Smooth muscle cell (in vitro differentiated cells): Measurements from ENCODE around the gene BST1. TPM values are rescaled to one million over a fixed set of nuclear protein-coding genes. Genes with fewer than 3 reads are reported as not detected.

ENCODE experiments used
- DNase-seq: peaks from one replicate; lab custom pipeline; 2025; ENCODE audit not compliant: unreplicated experiment; lab: John Stamatoyannopoulos, UW
- H2AFZ ChIP-seq: fragments of 200-600 bp; sonication (generic); 2 replicates; pipeline ENCODE4 v1.6.0; 2016; ENCODE audit warnings: antibody characterized with exemption, low read depth, mild to moderate bottlenecking
- H3F3A ChIP-seq: fragments of 200-600 bp; sonication (generic); 2 replicates; pipeline ENCODE4 v1.6.0; 2017; ENCODE audit warnings: antibody characterized with exemption, low read depth
- H3K27ac ChIP-seq: fragments of 200-600 bp; sonication (generic); 2 replicates; pipeline ENCODE4 v1.5.1; 2016; ENCODE audit warnings: low read depth, mild to moderate bottlenecking
- H3K27me3 ChIP-seq: fragments of 200-600 bp; sonication (generic); 2 replicates; pipeline ENCODE4 v1.6.1; 2016; ENCODE audit warnings: low read depth, mild to moderate bottlenecking
- H3K36me3 ChIP-seq: fragments of 200-600 bp; sonication (generic); 2 replicates; pipeline ENCODE4 v1.5.1; 2016; ENCODE audit warnings: low read depth
- H3K4me1 ChIP-seq: fragments of 200-600 bp; sonication (generic); 2 replicates; pipeline ENCODE4 v1.5.1; 2016; ENCODE audit warnings: low read depth
- H3K4me2 ChIP-seq: fragments of 200-600 bp; sonication (generic); 2 replicates; pipeline ENCODE4 v1.6.0; 2016; ENCODE audit warnings: mild to moderate bottlenecking
- H3K4me3 ChIP-seq: fragments of 200-600 bp; sonication (generic); 2 replicates; pipeline ENCODE4 v1.5.1; 2016; ENCODE audit warnings: mild to moderate bottlenecking
- H3K79me2 ChIP-seq: fragments of 200-600 bp; sonication (generic); 2 replicates; pipeline ENCODE4 v1.6.0; 2016; ENCODE audit warnings: low read depth, mild to moderate bottlenecking
- H3K9ac ChIP-seq: fragments of 200-600 bp; sonication (generic); 2 replicates; pipeline ENCODE4 v1.6.0; 2016; ENCODE audit warnings: low read depth
- H3K9me3 ChIP-seq: fragments of 200-600 bp; sonication (generic); replicated peaks from 2 replicates; pipeline ENCODE4 v1.5.1; 2016; ENCODE audit warnings: low read depth
- H4K20me1 ChIP-seq: fragments of 200-600 bp; sonication (generic); 2 replicates; pipeline ENCODE4 v1.6.0; 2016; ENCODE audit warnings: low read depth
- WGBS: methylation state at CpG from one replicate; pipeline ENCODE4 v1.1.7; 2016; ENCODE audit warnings: low lambda C conversion rate; 5-methylcytosine and 5-hydroxymethylcytosine counted together
- polyA plus RNA-seq: library from polyadenylated mRNA; unstranded; fragments of >200 nt; fragmentation: Nextera tagmentation; extraction: Ambion mirVana; gene quantifications from 2 replicates; pipeline ENCODE4 v1.2.1, GENCODE V29; 2016
- total RNA-seq: library from RNA; depleted of rRNA; stranded (reverse); fragments of >200 nt; gene quantifications from 2 replicates; pipeline ENCODE4 v1.2.3, GENCODE V29; 2014
- TF ChIP-seq, protein P1 (sequence below): fragments of 200-600 bp; sonication (generic); IDR thresholded peaks from 2 replicates; pipeline ENCODE4 v1.5.1; 2017; ENCODE audit warnings: borderline replicate concordance, mild to moderate bottlenecking, antibody characterized with exemption; ENCODE audit not compliant: insufficient read depth, poor library complexity, severe bottlenecking

The BST1 gene
- total and polyA plus RNA-seq, 2 experiments from 2014 or later = 5.2 TPM

DNA sequence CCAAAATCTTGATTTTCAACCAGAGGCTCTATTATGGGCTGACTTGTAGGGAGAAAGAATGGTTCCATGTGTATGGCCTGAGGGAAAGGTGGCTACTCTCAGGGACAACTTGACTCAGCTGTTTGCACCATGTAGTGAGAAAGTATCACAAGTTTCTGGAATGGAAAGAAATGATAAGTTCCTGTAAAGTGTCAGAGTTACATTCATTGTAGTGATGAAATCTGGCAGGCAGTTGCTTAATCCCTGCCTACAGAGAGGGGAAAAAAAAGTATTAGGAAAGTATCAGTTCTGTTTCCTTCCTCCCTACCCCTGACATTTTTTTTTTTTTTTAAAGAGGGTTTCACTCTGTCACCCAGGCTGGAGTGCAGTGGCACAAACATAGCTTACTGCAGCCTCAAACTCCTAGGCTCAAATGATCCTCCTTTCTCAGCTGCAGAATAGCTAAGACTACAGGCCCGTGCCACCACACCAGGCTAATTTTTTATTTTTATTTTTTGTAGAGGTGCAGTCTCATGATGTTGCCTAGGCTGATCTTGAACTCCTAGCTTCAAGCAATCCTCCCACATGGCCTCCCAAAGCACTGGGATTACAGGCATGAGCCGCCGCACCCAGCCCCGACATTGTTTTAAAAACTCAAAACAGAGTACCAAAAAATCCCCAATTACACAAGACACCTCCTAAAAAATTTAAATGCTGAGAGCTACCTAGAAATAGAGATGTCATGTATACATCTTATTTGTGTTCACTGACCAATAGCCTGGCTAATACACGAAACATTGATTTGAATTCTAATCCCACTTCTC, 42.9 kb upstream of the BST1 start:
- Histone ChIP-seq H2AFZ (no peak overlapping the region), H3K27ac (peak overlapping the region; percentile 43), H3K36me3 (no peaks in the 10 kb centered on the region), H3K79me2 (no peaks in the 10 kb centered on the region), H4K20me1 (no peaks in the 10 kb centered on the region), H3K4me1 (peaks cover 11% of the 10 kb centered on the region), H3K4me3 (no peak overlapping the region), H3K4me2 (peak overlapping the region; percentile 33), H3K9ac (no peak overlapping the region), H3K27me3 (no peaks in the 10 kb centered on the region), H3F3A (peaks cover 29% of the 10 kb centered on the region), H3K9me3 (no peaks in the 10 kb centered on the region)
- DNase-seq = no peak
- WGBS = 82% methylated on average over 5 of the region's 5 CpGs
- TF ChIP-seq, protein P1, sequence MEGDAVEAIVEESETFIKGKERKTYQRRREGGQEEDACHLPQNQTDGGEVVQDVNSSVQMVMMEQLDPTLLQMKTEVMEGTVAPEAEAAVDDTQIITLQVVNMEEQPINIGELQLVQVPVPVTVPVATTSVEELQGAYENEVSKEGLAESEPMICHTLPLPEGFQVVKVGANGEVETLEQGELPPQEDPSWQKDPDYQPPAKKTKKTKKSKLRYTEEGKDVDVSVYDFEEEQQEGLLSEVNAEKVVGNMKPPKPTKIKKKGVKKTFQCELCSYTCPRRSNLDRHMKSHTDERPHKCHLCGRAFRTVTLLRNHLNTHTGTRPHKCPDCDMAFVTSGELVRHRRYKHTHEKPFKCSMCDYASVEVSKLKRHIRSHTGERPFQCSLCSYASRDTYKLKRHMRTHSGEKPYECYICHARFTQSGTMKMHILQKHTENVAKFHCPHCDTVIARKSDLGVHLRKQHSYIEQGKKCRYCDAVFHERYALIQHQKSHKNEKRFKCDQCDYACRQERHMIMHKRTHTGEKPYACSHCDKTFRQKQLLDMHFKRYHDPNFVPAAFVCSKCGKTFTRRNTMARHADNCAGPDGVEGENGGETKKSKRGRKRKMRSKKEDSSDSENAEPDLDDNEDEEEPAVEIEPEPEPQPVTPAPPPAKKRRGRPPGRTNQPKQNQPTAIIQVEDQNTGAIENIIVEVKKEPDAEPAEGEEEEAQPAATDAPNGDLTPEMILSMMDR = no peak

DNA sequence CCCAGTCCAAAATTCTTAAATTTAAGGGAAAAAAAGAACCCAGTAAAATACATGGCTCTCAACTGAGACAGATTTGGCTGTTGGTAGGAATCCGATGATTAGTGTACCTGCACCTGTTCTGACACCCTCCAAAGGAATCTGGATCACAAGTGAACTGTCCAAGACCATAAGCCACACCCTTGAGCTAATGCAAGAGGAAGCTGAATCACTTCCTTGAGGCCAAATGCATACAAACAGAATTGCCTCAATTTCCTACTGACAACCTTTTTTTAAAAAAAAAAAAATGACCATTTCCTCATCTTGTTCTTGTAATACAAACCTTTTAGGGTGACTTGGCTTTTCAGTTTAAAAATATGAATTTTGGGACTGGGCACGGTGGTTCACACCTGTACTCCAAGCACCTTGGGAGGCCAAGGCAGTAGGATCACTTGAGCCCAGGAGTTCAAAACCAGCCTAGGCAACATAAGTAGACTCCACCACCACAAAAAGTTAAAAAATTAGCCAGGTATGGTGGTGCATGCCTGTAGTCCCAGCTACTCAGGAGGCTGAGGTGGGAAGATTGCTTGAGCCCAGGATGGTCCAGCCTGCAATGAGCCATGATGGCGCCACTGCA, 37.0 kb upstream of the BST1 start:
- Histone ChIP-seq H3K4me2 (no peak overlapping the region), H3K27ac (peak overlapping the region; percentile 44), H3K36me3 (no peaks in the 10 kb centered on the region), H3K9me3 (no peaks in the 10 kb centered on the region), H3K79me2 (peaks cover 17% of the 10 kb centered on the region), H3K4me1 (no peaks in the 10 kb centered on the region), H2AFZ (no peak overlapping the region), H3K9ac (no peak overlapping the region), H3F3A (peaks cover 10% of the 10 kb centered on the region), H3K27me3 (no peaks in the 10 kb centered on the region), H4K20me1 (no peaks in the 10 kb centered on the region), H3K4me3 (no peak overlapping the region)
- whole genome bisulfite sequencing = 93% methylated on average over 3 of the region's 3 CpGs
- DNase-seq = no peak
- TF ChIP-seq, protein P1 = no peak

DNA sequence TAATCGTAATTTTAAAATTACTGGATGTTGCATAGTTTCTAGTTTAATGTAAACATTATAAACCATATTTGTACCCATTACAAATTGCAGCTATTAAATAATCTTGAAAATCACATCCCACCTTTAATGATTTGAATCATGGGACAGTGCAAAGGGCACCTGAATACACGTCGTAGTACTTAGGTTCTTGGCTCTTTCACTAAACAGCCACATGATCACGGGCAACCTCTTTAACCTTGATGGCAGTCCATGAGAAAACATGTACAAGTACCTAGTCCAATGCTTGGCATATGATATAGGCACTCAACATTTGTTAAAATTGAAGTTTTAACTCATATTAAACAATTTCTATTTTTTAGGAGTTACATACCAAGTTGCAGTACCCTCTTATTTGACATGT, 35.9 kb upstream of the BST1 start:
- H3K4me3 ChIP-seq = no peak overlapping the region
- H3K27ac ChIP-seq = no peak overlapping the region
- no peaks in the 10 kb centered on the region for H3K4me1 ChIP-seq
- H3K36me3 ChIP-seq = no peaks in the 10 kb centered on the region
- H3F3A ChIP-seq = peaks cover 5% of the 10 kb centered on the region
- no peak overlapping the region for H3K4me2 ChIP-seq
- peaks cover 22% of the 10 kb centered on the region for H3K79me2 ChIP-seq
- TF ChIP-seq, protein P1 = no peak
- 99% methylated on average over 4 of the region's 4 CpGs for WGBS
- H4K20me1 ChIP-seq = no peaks in the 10 kb centered on the region
- H2AFZ ChIP-seq = no peak overlapping the region
- no peaks in the 10 kb centered on the region for H3K9me3 ChIP-seq
- no peaks in the 10 kb centered on the region for H3K27me3 ChIP-seq
- no peak overlapping the region for H3K9ac ChIP-seq
- DNase-seq = no peak
